GM23248 (cell line): ENCODE measurements around the gene CAPS.

ENCODE experiments used
- EZH2 ChIP-seq: fragments of 200-600 bp; sonication (generic); IDR thresholded peaks from 2 replicates; pipeline ENCODE4 v1.6.1; 2018; ENCODE audit warnings: antibody characterized with exemption, mild to moderate bottlenecking; ENCODE audit not compliant: insufficient read depth, poor library complexity, severe bottlenecking
- EZH2phosphoT487 ChIP-seq: fragments of 200-600 bp; sonication (generic); IDR thresholded peaks from 2 replicates; pipeline ENCODE4 v1.6.1; 2018; ENCODE audit warnings: antibody characterized with exemption, moderate library complexity, mild to moderate bottlenecking, low read depth; ENCODE audit not compliant: insufficient read depth

DNA sequence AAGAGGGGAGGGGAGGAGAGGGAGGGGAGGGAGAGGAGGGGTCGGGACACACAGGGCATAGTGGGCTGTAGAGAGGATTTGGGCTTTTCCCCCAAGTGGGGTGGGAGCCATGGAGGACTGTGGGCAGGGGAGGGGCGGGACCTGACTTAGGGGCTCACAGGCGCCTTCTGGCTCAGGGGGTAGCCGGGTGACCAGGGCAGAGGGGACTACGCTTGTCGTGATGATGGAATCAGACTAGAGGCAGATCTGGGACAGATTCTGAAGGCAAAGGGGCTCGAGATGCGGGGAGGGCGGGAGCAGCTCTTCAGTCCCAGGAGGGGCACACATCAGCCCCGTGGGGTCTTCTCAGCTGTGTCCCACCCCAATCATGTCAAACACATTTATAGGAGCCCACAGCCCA lies 24.0 kb upstream of the CAPS start:
- no peak for TF ChIP-seq EZH2
- no peak for TF ChIP-seq EZH2phosphoT487
